A549 treated with AZD9567 at 1 μM for 4 hours (cell line): Measurements from ENCODE around the gene TMEM237. TPM values are rescaled to one million over a fixed set of nuclear protein-coding genes. Genes with fewer than 3 reads are reported as not detected.

ENCODE experiments used
- total RNA-seq: library from RNA; stranded (reverse); fragments of 200-300 nt; extraction: Qiagen RNA extraction; gene quantifications from 5 replicates; pipeline ENCODE4 v1.2.3, GENCODE V29; 2022; ENCODE audit not compliant: insufficient read depth

Gene TMEM237, protein sequence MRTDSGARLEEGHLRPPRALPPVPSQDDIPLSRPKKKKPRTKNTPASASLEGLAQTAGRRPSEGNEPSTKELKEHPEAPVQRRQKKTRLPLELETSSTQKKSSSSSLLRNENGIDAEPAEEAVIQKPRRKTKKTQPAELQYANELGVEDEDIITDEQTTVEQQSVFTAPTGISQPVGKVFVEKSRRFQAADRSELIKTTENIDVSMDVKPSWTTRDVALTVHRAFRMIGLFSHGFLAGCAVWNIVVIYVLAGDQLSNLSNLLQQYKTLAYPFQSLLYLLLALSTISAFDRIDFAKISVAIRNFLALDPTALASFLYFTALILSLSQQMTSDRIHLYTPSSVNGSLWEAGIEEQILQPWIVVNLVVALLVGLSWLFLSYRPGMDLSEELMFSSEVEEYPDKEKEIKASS
- total RNA-seq = 17.9 to 27.4 TPM (median 19.0 TPM) in 5 replicates

GRCh38 chr2:201643216-201643890, at the start of gene TMEM237:
Gene TMEM237 (minus strand): TSS chr2:201643503. CDS start chr2:201643400, 103 bp downstream.

Other genes with a start within 250 kb of the TMEM237 start
- 12.0 to 16.8 TPM (median 14.8 TPM) in 5 replicates for gene TRAK2, start 192.0 kb downstream of the TMEM237 start, total RNA-seq
- gene STRADB, start 191.8 kb downstream of the TMEM237 start, total RNA-seq = 21.7 to 49.2 TPM (median 24.5 TPM) in 5 replicates
- gene MPP4, start 55.1 kb upstream of the TMEM237 start, total RNA-seq = 0.03 to 0.11 TPM (median 0.07 TPM) in 4 of 5 replicates, not detected in the other
- 12.2 to 13.8 TPM (median 12.5 TPM) in 5 replicates for gene ALS2, start 137.4 kb upstream of the TMEM237 start, total RNA-seq
- not detected in 5 replicates for gene CDK15, start 163.0 kb upstream of the TMEM237 start, total RNA-seq